ENCODE results near the gene KISS1.

GRCh38 chr1:204202481-204202880 lies 6.2 kb upstream of the KISS1 start:
- TF ChIP-seq CTCF (conservative IDR thresholded peaks at IDR 0.05 in 1 of 2, IDR thresholded peaks at IDR 0.05 in 1 of 2; ENCODE audit: low read depth in 1 of 2, low read length in 2 of 2) = no peak
- no peak for TF ChIP-seq EZH2 (IDR thresholded peaks at IDR 0.05; ENCODE audit: low read length, missing control alignments)
